GM21576 (cell line): ENCODE results near the gene RBMS1.
A peak's percentile ranks its signal among the peaks of the same experiment; 100 is the strongest.

ENCODE experiments used
- ATAC-seq: cut with Tn5 transposase; IDR thresholded peaks from one replicate; pipeline ENCODE4 v1.9.1; 2021; ENCODE audit warnings: mild to moderate bottlenecking, moderate library complexity; ENCODE audit not compliant: unreplicated experiment

RBMS1 gene

DNA sequence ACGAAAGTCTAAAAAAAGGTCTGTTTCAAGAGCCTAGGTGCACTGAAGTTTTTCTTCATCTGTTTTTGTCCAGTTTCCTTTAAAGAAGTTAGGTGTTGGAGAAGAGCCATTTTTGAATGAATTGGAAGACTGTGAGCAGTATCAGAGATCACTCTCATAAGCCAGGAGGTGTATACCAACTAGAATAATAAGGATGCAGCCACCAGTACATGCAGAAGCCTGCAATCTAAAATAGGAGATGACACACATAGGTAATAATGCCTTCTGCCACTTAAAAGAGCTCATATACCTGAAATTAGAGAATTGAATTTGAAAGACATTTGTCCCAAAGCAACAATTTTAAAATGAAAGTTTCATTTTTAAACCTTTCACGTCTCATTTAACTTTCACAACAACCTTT lies 81.7 kb downstream of the RBMS1 start:
- ATAC-seq = no peak

DNA sequence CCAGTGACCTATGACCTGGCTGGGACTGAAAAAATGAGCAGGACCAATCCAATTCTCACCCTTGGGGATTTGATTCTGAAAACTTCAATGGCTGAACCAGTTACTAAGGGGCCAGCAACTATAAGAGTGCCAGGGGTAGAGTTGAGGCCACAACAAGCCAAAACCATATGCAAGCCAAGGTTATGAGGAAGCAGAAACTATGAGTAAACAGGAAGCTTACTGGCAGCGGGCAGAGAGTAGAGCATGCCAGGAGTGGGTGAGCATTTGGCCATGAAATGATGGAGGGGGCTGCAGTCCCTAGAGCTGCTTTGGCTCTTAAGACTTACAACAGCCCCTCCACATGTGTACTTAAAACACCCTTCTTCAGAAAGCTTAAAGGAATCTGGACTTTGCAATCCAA lies 82.4 kb downstream of the RBMS1 start:
- no peak for ATAC-seq

DNA sequence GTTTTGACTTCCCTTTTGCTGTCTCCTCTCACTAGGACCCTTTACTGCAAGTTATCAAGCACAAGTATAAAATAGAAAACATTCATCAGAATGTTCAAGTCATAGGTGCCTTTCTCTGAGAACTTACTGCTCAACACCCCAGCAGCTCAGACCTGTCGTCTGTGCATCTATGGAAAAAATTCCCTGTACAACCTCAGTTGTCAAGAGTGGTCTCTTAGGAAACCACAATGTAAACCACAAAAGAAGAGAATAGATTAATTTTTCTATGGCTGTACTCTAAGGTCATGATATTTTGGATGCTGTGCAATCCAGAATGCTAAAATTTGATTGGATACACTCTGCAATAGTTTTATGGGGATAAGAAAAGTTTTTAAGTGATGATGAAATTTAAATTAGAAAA lies 84.1 kb downstream of the RBMS1 start:
- ATAC-seq = no peak

DNA sequence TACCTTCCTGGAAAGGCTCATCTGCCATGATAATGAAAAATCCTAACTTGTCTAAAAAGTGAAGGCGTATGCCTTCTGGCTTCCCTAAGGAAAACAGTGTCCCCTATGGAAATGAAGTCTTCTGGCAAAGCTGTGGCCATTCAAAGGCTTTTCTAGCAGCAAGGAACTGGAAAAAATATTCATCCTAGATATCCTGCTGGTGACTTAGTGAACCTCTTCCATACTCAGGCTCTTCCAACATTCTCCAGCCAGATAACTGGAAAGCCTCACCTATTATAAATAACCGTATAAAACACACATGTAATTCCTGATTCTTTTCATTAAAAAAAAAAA lies 84.7 kb downstream of the RBMS1 start:
- no peak for ATAC-seq

DNA sequence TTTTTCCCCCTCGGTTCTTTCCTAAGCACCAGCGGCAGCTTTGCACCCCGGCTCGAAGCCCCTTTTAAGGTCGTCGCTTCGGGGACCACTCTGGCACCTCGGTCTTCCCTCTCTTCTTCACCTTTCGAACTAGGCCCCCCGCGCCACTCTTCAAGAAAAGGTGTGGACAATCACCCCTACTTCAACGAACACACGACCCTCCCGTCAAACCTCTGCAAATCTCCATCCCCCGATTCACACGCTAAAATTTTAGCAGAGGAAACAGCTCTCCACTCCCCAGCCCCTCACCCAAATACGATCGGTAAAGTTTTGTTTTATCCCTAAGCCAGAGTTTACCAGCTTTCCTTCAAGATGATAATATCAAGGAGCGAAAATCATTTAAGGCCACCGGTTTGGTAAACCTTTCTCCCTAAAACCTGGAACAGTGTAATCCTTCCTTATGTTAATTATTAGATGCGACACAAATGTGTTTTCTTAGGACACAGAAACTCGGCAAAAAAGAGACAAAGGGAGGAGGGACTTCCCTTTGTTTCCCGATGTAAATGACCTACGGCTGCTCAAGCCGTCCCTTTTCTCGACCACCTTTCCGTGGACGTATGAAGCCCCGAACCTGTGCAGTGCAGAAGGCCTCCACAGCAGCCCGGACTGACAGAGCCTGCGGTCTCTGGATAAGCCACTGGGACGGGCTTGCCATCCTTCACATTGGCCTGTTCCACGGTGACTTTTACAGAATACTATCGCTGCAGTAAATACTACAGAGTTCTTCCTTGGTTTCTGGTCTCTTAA lies 85.2 kb downstream of the RBMS1 start:
- ATAC-seq = no peak

DNA sequence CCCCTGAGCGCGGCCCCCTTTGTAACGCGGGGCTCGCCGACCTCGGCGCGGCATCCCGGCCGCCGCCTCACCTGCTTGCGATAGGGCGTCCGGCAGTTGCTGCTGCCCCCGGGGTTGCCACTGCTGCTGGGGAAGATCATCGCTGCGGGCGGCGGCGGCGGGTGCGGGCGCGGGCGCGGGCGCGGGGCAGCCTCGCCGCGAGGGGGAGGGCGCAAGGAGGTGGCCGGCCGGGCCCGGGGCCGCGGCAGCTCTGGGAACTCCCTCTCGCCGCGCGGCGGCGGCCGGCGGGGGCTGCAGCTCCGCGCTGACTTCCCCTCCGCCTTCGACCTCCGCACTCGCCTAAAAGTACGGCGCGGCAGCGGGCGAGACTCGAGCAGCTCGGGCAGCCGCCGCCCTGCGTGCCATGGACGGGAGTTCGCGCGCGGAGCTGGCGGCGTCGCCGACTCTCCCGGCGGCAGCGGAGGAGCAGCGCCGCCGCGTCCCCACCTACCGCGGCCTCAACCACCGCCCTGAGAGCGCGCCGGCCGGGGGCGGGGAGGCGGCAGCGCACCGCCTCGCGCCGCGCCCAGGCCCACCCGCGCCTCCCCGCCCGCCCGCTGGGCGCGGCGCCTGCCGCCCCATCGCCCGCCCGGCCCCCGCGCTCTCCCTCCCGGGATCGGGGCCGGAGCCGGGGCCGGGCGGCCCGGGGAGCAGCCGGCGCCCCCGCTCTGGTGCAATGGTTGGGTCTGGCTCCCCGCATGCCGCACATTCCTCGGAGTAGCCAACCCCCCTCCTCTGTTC lies 86.0 kb downstream of the RBMS1 start:
- ATAC-seq = peak; percentile 45

DNA sequence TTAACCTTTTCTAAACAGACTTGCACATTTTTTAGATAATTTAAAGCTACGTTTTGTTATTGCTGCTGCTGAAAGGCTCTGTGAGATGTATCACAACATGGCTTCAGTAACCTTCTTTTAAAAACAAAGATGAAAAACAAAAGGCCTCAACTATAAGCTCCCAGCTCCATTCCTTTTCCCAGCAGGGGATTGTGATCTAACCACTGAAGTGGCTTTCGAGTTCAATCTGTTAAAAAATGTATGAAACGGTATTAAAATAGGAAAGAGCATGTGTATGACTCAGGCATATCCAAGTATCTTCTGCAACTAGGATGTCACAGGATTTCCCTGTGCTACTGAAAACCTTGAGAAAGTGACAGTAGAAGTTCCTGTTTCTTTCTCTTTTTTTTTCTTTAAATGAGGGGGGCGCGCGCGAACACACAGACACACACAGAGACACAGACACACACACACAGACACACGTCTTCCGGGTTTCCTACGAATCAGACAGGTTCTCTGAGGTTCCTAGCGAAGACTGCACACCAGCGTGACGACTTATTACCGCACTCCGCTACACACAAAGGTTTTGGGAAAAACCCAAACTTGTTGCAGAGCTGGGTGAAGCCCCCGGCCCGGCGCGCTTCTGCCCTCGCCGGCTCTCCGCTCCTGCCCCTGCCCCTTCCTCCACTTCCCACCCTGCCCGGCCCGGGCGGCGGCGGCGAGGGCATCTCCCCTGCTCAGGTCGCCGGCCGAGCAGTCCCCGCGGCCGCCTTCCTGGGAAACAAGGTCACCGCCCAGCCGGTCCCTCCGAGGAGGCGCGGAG lies 86.8 kb downstream of the RBMS1 start:
- ATAC-seq = peak; percentile 54

GRCh38 chr2:160405077-160405867 lies 88.3 kb downstream of the RBMS1 start:
- no peak for ATAC-seq

DNA sequence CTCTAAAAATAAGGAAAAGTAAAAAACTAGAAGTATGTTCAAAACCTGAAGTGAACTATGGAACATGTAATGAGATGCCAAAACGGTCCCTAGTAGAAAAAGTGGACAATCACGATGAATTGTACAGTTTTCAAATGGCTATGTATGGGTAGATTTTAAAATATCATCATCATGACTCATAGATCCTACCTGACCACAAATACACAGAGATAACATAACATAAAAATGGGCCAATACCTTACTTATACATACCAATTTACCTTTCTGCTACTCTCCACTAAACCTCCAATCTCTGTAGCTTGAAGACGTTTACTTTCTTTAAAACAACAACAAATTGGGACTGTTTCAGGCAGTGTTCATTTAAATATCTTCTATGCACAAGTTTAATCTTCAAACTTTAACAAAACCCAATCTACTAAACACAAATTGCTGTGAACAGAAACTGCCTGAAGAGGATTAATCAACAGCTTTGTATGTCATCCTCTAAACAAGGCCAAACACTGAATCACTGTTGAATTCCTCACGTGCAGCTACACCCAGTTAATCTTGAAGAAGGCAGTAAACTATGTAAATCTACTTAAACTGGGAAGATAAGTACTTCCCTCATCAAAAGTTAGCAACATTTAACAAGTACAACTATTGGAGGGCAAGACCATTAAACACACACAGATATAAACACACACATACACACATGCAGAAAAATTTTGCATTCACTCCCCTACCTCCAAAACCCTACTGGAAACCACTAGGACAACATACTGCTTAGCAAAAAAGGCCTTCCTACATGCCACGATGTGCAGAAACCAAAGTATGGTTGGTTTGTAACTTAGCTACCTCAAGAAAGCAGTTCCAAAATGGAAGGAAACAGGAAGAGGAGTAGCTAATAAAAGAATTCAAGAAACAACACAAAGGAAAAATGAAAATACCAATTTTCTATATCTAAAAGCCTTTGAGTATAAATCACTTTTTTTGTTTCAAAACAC lies 90.3 kb downstream of the RBMS1 start:
- no peak for ATAC-seq

- ATAC-seq = no peak
Observed at GRCh38 chr2:160402501-160402900, 91.1 kb downstream of the RBMS1 start.

- ATAC-seq = no peak
Observed at GRCh38 chr2:160401895-160402294, 91.7 kb downstream of the RBMS1 start.

GRCh38 chr2:160399880-160400279 lies 93.7 kb downstream of the RBMS1 start:
- no peak for ATAC-seq

GRCh38 chr2:160397530-160397865 lies 96.1 kb downstream of the RBMS1 start:
- ATAC-seq = no peak

DNA sequence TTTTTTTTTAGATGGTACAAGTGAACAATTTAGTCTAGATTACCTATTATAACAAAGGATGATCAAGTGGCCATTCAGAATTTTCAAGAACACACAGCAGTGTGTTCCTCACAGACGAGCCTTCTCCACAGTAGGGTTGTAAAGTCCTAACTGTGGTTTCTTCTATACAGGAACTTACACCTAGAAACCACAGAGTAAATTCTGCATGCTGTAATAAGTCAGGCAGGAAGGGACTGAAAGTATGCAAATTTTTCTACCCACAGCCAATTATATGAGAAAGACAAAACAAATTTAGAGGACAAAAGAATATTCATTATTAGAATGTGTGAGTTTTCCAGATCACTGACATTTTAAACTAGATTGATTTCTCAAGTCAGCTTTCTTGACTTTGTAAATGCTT lies 99.5 kb downstream of the RBMS1 start:
- peak; percentile 100 for ATAC-seq

GRCh38 chr2:160392201-160392600 lies 101.4 kb downstream of the RBMS1 start:
- ATAC-seq = no peak

DNA sequence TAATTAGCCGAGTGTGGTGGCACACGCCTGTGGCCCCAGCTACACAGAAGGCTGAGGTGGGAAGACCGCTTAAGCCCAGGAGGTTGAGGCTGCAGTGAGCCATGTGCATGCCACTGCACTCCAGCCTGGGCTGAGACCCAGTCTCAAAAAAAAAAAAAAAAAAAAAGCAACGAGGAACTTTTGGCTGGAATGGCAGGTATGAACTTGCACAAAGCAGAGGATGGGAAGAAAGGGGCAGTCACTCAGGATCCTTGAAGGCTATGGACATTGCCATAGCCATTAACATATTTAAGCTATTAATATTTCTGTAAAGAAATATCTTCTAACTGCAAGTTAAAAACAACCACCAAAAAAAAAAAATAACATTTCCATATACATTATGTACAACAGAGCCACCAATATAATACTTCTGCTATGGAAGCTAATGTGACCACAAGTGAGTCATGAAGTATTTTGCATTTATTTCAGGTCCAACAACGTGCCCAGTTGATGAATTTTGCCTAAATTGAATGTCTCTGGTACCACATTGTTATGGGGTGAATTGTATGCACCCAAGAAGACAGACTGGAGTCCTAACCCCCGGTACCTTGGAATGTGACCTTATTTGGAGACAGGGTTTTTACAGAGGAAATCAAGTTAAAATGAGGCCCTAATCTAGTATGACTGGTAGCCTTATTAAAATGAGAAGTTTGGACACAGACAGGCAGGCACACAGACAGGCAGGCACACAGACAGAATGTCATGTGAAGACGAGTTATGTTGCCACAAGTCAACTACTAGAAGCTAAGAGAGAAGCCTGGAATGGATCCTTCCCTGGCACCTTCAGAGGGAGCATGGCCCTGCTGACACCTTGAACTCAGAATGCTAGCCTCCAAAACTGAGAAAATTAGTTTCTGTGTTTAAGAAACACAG lies 102.8 kb downstream of the RBMS1 start:
- ATAC-seq = no peak

- ATAC-seq = no peak
Observed at GRCh38 chr2:160389875-160390274, 103.7 kb downstream of the RBMS1 start.

GRCh38 chr2:160388464-160389263 lies 104.9 kb downstream of the RBMS1 start:
- ATAC-seq = no peak
